Spinal cord (tissue), 10 donors: ENCODE measurements around the gene RNF44. TPM values are rescaled to one million over a fixed set of nuclear protein-coding genes. Genes with fewer than 3 reads are reported as not detected.

Experiments used
- DNase-seq, 6 donors: peaks; one replicate each; pipeline versions ENCODE4 v3.0.0 to v3.0.0-alpha.2; 2013 to 2015; ENCODE audit warnings: low spot score in 6 of 6, low read depth in 4 of 6
- H3K27ac ChIP-seq: one replicate; pipeline ENCODE4 v1.5.1; 2013; ENCODE audit warnings: low read depth, low read length, control low read depth
- H3K27me3 ChIP-seq: one replicate; pipeline ENCODE4 v1.6.1; 2013; ENCODE audit warnings: low read length; ENCODE audit not compliant: control insufficient read depth, insufficient read depth
- H3K36me3 ChIP-seq: one replicate; pipeline ENCODE4 v1.6.1; 2013; ENCODE audit warnings: low read length; ENCODE audit not compliant: control insufficient read depth, insufficient read depth
- H3K4me1 ChIP-seq: one replicate; pipeline ENCODE4 v1.6.1; 2013; ENCODE audit warnings: low read length; ENCODE audit not compliant: control insufficient read depth, insufficient read depth
- H3K4me3 ChIP-seq: one replicate; pipeline ENCODE4 v1.5.1; 2013; ENCODE audit warnings: low read depth, low read length, control low read depth
- H3K9me3 ChIP-seq: one replicate; pipeline ENCODE4 v1.6.1; 2013; ENCODE audit warnings: low read length; ENCODE audit not compliant: control insufficient read depth, insufficient read depth
- WGBS: methylation state at CpG from one replicate; pipeline ENCODE4 v1.1.5; 2013; ENCODE audit warnings: missing lambda C conversion rate; ENCODE audit not compliant: insufficient coverage; 5-methylcytosine and 5-hydroxymethylcytosine counted together
- polyA plus RNA-seq, 2 donors: library from polyadenylated mRNA; unstranded; fragments of 120-200 nt; gene quantifications; one replicate each; pipeline ENCODE4 v1.2.1, GENCODE V29; 2013; ENCODE audit not compliant: insufficient read length in 2 of 2
- total RNA-seq, 2 donors: library from RNA; depleted of rRNA in 1 of 2; stranded (reverse); fragments of 120-200 nt in 1 of 2; fragments of >200 nt in 1 of 2; gene quantifications; one replicate each; pipeline versions ENCODE4 v1.2.3 to v1.2.4, GENCODE V29; 2013 to 2014
- donor health status: healthy.

Gene RNF44
- total and polyA plus RNA-seq, 4 donors, result 8.1 to 74.9 (median 41.1) TPM

DNA sequence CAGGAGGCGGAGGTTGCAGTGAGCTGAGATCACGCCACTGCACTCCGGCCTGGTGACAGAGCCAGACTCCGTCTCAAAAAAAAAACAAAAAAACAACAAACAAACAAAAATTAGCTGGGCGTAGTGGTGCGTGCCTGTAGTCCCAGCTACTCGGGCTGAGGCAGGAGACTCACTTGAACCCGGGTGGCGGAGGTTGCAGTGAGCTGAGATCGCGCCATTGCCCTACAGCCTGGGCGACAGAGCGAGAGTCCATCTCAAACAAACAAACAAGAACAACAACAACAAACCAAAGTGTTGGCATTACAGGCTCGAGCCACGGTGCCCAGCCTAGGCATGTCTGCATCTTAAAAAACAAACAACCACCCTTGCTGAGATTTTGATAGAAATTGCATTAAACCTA, 12.2 kb downstream of the RNF44 start:
- Histone ChIP-seq H3K36me3 (peaks cover 41% of the 10 kb centered on the region), H3K9me3 (no peaks in the 10 kb centered on the region), H3K4me1 (peaks cover 3% of the 10 kb centered on the region), H3K27me3 (no peaks in the 10 kb centered on the region), H3K27ac (no peak overlapping the region), H3K4me3 (no peak overlapping the region)
- WGBS, result 95% methylated on average over 12 of the region's 15 CpGs
- DNase-seq, result no peak

DNA sequence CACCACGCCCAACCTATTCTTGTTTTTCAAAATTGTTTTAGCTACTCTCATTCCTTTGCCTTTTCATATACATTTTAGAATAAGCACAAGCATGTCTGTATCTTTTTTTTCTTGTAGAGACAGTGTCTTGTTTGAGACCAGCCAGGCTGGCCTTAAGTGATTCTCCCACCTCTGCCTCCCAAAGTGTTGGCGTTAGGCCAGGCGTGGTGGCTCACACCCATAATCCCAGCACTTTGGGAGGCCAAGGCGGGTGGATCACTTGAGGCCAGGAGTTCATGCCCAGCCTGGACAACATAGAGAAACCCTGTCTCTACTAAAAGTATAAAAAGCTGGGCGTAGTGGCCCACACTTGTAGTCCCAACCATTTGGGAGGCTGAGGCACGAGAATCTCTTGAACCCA, 13.1 kb downstream of the RNF44 start:
- Histone ChIP-seq H3K27ac (no peak overlapping the region), H3K4me1 (no peaks in the 10 kb centered on the region), H3K27me3 (no peaks in the 10 kb centered on the region), H3K36me3 (peaks cover 32% of the 10 kb centered on the region), H3K4me3 (no peak overlapping the region), H3K9me3 (no peaks in the 10 kb centered on the region)
- DNase-seq, result no peak
- WGBS, result 95% methylated on average over 4 of the region's 6 CpGs

DNA sequence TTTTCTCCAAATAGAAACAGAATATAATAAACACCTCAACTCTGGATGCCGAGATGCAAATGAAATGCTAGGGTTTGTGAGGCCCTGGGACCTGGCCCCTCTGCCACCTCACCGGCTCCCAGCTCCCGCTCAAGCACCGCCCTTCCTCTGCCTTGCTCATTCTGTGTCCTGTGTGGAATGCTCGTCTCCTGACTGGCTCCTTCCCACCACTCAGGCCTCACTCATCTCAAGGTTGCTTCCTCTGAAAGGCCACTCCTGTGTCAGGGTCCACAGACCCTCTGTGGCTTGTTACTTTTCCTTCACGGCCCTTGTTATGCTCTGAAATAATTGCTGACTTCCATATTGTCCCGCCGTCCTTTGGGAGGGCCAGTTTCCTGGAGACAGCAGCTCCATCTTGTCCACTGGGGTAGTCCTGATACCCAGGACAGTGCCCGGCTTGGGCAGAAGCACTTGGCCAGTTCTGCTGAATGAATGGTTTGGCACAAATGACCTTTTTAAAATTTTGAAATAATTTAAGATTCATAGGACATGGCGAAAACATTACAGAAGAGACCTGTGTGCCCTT, 15.4 kb downstream of the RNF44 start:
- 64% methylated on average over 8 of the region's 10 CpGs for WGBS

DNA sequence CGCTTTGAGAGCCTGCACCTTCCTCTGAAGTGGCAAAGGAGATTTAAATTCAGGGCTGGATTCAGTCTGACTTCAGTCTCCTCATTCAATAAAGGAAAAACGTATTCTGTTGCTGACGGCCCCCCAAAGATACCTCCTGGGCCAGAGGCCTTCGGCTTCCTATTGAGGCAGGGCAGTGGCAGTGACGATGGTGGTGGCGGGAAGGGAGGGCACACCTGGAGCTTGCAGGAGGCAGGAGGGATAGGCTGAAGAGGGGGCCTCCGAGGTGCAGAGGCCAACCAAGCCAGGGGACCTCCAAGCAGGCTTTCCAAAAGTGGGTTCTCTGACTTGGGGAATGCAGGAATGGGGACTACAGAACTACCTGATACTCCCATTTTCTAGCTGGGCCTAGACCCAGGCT, 15.9 kb downstream of the RNF44 start:
- 78% methylated on average over 5 of the region's 7 CpGs for WGBS
- H3K4me3 ChIP-seq, result no peak overlapping the region
- DNase-seq, result no peak
- H3K27ac ChIP-seq, result no peak overlapping the region
- peaks cover 8% of the 10 kb centered on the region for H3K36me3 ChIP-seq
- H3K9me3 ChIP-seq, result no peaks in the 10 kb centered on the region
- no peaks in the 10 kb centered on the region for H3K4me1 ChIP-seq
- H3K27me3 ChIP-seq, result no peaks in the 10 kb centered on the region

More for the DNA sequence above, 15.4 kb downstream of the RNF44 start:
- no peak overlapping the region for H3K4me3 ChIP-seq
- no peak for DNase-seq
- H3K36me3 ChIP-seq, result peaks cover 10% of the 10 kb centered on the region
- H3K4me1 ChIP-seq, result no peaks in the 10 kb centered on the region
- H3K27me3 ChIP-seq, result no peaks in the 10 kb centered on the region
- no peaks in the 10 kb centered on the region for H3K9me3 ChIP-seq
- H3K27ac ChIP-seq, result no peak overlapping the region

DNA sequence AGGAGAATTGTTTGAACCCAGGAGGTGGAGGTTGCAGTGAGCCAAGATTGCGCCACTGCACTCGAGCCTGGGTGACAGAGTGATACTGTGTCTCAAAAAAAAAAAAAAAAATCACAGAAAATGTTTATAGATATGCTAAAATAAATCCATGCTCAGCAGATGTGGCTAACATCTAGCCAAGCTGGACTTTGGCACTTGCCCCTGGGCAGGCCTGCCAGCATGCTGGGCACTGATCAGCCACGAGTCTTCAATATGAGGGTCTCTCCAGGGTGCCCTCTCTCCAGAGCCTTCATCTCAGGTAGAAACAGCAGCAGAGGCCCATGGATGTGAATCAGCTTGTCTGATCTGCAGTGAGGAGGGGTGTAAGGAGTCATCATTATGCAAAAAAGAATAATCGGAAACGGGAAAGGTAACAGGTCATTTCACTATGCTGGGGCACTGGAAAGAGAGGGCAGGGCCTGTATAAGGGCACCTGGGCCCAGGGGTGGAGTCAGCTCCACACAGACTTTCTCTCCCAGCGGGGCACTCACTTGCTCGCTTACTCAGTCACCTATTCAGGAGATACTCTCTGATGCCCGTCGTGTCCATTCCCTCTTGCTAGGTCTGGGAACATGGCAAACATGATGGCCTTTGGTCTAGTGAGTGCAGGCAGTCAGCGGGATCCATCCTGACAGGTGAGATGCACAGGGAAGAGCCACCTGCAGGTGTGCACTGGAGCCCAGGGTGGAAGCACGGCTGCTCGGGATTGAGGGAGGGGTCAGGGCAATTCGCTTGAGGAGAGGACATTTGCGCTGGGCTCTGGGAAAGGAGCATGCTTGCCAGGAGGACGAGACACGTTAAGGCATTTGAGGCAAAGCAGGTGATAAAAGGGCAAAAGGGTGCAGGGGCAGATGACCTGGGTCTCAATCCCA, 17.1 kb downstream of the RNF44 start:
- no peak overlapping the region for H3K4me3 ChIP-seq
- WGBS, result 71% methylated on average over 14 of the region's 16 CpGs
- no peaks in the 10 kb centered on the region for H3K4me1 ChIP-seq
- H3K9me3 ChIP-seq, result no peaks in the 10 kb centered on the region
- H3K27me3 ChIP-seq, result no peaks in the 10 kb centered on the region
- H3K27ac ChIP-seq, result no peak overlapping the region
- no peak for DNase-seq
- peaks cover 2% of the 10 kb centered on the region for H3K36me3 ChIP-seq

DNA sequence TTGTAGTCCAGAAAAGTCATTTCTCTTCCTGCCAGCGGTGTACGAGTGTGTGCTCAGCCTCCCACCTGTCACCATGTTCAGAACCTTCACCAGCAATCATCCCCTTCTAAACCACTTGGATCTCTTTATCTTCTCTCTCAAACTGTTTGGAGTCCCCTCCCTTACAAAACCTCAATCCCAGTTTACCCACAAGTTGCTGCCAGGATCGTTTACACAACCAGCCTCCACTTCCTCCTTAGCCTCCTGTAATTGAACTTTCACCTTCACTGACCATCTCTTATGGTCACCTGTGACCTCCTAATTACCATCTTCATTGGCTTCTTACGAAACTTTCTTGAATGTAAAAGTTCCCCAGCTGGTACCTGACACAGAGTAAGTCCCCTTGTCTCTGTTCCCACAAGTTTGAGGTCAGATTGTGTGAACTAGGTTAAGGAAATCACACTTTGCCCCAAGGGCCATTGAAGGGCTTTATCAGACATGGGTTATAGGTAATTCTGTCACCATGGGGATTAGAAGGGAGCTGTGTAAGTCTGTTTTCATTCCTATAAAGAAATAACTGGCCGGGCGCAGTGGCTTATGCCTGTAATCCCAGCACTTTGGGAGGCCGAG, 20.0 kb downstream of the RNF44 start:
- no peak overlapping the region for H3K27ac ChIP-seq
- DNase-seq, result no peak

DNA sequence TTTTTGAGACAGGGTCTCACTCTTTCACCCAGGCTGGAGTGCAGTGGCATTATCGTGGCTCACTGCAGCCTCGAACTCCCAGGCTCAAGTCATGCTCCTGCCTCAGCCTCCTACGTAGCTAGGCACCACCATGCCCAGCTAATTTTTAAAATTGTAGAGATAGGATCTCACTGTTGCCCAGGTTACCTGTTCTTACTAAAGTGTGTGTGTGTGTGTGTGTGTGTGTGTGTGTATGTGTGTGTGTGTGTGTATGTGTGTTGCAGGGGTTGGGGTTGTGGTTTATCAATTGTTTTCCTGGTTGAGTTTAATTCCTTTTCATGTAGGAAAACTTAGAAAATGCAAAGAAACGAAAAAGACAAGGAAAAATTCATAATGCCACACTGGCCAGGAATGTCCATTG, 21.8 kb downstream of the RNF44 start:
- Histone ChIP-seq H3K9me3 (no peaks in the 10 kb centered on the region), H3K36me3 (no peaks in the 10 kb centered on the region), H3K4me3 (no peak overlapping the region), H3K4me1 (no peaks in the 10 kb centered on the region), H3K27ac (no peak overlapping the region), H3K27me3 (no peaks in the 10 kb centered on the region)
- no peak for DNase-seq
- WGBS, result 64% methylated on average over 4 of the region's 4 CpGs

More for the DNA sequence above, 20.0 kb downstream of the RNF44 start:
- 86% methylated on average over 6 of the region's 7 CpGs for WGBS
- Histone ChIP-seq H3K27me3 (no peaks in the 10 kb centered on the region), H3K9me3 (no peaks in the 10 kb centered on the region), H3K36me3 (no peaks in the 10 kb centered on the region), H3K4me1 (no peaks in the 10 kb centered on the region), H3K4me3 (no peak overlapping the region)

DNA sequence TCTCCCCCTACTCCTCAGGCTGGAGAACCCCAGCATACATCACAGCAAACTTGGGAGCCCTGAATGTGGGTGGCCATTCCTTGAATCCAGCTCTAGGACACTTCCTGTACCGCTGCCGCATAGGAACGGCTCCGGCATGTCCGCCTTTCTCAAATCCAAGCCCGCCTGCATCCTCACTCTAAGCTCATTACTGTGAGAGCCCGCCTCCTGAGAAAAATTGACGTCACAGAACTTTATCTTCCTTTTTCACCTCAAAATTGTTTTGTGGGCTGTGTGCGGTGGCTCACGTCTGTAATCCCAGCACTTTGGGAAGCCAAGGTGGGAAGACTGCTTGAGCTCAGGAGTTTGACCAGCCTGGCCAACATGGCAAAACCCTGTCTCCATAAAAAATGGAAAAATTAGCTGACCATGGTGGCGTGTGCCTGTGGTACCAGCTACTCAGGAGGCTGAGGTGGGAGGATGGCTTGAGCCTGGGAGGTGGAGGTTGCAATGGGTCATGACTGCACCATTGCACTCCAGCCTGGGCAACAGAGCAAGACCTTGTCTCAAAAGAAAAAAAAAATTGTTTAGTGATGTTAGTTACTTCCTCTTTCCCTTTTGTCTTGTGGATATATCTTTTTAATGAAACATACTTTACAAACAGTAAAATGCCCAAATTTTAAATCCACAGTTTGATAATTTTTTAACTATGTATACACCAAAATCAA, 22.8 kb downstream of the RNF44 start:
- WGBS, result 92% methylated on average over 7 of the region's 11 CpGs
- no peaks in the 10 kb centered on the region for H3K36me3 ChIP-seq

DNA sequence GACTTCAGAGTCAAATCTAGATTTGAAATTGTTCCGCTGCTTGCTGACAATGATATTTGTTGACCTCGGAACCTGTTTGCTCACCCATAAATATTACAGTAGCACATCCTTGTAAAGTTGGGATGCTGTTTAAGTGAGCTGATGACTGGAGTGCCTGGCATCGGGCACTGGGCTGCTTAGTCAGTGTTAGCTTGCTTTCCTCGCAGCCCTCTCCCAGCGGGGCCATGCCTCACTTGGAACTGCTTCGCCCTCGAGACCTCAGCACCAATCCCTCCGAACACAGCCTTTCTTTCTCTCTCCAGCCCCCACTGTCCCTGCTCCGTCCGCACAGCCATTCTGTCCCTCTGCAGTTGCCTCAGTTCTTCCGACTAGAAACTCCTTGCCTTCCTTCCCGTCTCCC, 23.4 kb downstream of the RNF44 start:
- 77% methylated on average over 9 of the region's 12 CpGs for WGBS
- Histone ChIP-seq H3K4me1 (no peaks in the 10 kb centered on the region), H3K4me3 (no peak overlapping the region), H3K27ac (no peak overlapping the region), H3K36me3 (no peaks in the 10 kb centered on the region), H3K9me3 (no peaks in the 10 kb centered on the region), H3K27me3 (no peaks in the 10 kb centered on the region)
- DNase-seq, result no peak

More for the DNA sequence above, 22.8 kb downstream of the RNF44 start:
- no peak overlapping the region for H3K27ac ChIP-seq
- no peak for DNase-seq
- no peaks in the 10 kb centered on the region for H3K4me1 ChIP-seq
- no peaks in the 10 kb centered on the region for H3K27me3 ChIP-seq
- H3K4me3 ChIP-seq, result no peak overlapping the region
- no peaks in the 10 kb centered on the region for H3K9me3 ChIP-seq
